ENCODE data around the gene TOPAZ1. TPM values are rescaled to one million over a fixed set of nuclear protein-coding genes. Genes with fewer than 3 reads are reported as not detected.

TOPAZ1 gene
- total and polyA plus RNA-seq, 9 of the 15 experiments (the other 6 are each of a cell fraction or from before 2014, with no cell fraction given): 0.01 TPM; not detected in 8

GRCh38 chr3:44208568-44208967 is 33.1 kb upstream of the TOPAZ1 start:
- H3K9me3 ChIP-seq (replicated peaks; ENCODE audit: control insufficient read depth, insufficient read depth, low read depth, low read length): no peaks in the 10 kb centered on the region
- no peaks in the 10 kb centered on the region for H3K79me2 ChIP-seq (ENCODE audit: control insufficient read depth, insufficient read depth, low read length)
- no peak overlapping the region for H3K9ac ChIP-seq (ENCODE audit: insufficient read depth in 1 of 2, low read depth in 2 of 2, low read length in 2 of 2)
- FAIRE-seq (no peak), ATAC-seq (no peak), DNase-seq (ENCODE audit: extremely low read depth in 1 of 4, low spot score in 3 of 4) (no peak)
- TF ChIP-seq HLTF (IDR thresholded peaks at IDR 0.05) (no peak), BDP1 (IDR thresholded peaks at IDR 0.05; ENCODE audit: insufficient read depth, insufficient read length) (no peak), DMBX1 (CRISPR knock-in tag; IDR thresholded peaks at IDR 0.05; ENCODE audit: borderline replicate concordance) (no peak), TEAD2 (tag; IDR thresholded peaks at IDR 0.05) (no peak), CBX3 (IDR thresholded peaks at IDR 0.05; ENCODE audit: borderline replicate concordance in 1 of 2, low read length in 2 of 2) (no peak), RBM17 (IDR thresholded peaks at IDR 0.05; ENCODE audit: borderline replicate concordance, low read depth, low read length) (no peak), HEY1 (CRISPR knock-in tag; IDR thresholded peaks at IDR 0.05; ENCODE audit: borderline replicate concordance) (no peak), E2F6 (IDR thresholded peaks at IDR 0.05; ENCODE audit: borderline replicate concordance in 1 of 2, extremely low read depth in 1 of 2, insufficient read depth in 1 of 2, insufficient read length in 1 of 2, low read depth in 1 of 2, low read length in 1 of 2, poor library complexity in 1 of 2, severe bottlenecking in 1 of 2) (no peak), ATF2 (CRISPR knock-in tag; IDR thresholded peaks at IDR 0.05) (no peak), SMC3 (conservative IDR thresholded peaks at IDR 0.05; ENCODE audit: insufficient read depth, low read depth, low read length) (no peak)
- TF ChIP-seq, protein P1, sequence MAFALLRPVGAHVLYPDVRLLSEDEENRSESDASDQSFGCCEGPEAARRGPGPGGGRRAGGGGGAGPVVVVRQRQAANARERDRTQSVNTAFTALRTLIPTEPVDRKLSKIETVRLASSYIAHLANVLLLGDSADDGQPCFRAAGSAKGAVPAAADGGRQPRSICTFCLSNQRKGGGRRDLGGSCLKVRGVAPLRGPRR (CRISPR knock-in tag; IDR thresholded peaks at IDR 0.05): no peak
- BruUV-seq (replicated peaks): no TSS peak
- H3K4me1 ChIP-seq (replicated peaks in 1 of 2; ENCODE audit: control insufficient read depth in 2 of 2, insufficient read depth in 2 of 2, low read length in 2 of 2): peaks cover 0 to 8% of the 10 kb centered on the region in 2 experiments; a peak in 2 of 5 replicates
- no peak overlapping the region for H2AFZ ChIP-seq (ENCODE audit: low read depth, low read length)
- no peaks in the 10 kb centered on the region for H3K9me1 ChIP-seq (ENCODE audit: control insufficient read depth, insufficient read depth, low read length)
- intact Hi-C loops (cut with micrococcal nuclease): no loop called here
- no peak overlapping the region for H3K27ac ChIP-seq (ENCODE audit: extremely low read depth, low read depth, low read length)
- CTCF ChIA-PET (ENCODE audit: low intra/inter-chr PET ratio): no interaction called here
- H3K4me3 ChIP-seq: no peak overlapping the region
- in situ Hi-C loops (cut with MboI): loop anchor here (10.0 kb wide), 1 partner anchor 1894 kb away; no protein-coding TSS in a partner anchor
- no peak overlapping the region for H3K4me2 ChIP-seq (ENCODE audit: insufficient read depth, low read length)
- H4K20me1 ChIP-seq (replicated peaks; ENCODE audit: control insufficient read depth, insufficient read depth, low read length): no peaks in the 10 kb centered on the region
- no peaks in the 10 kb centered on the region; a peak in 1 of 5 replicates for H3K27me3 ChIP-seq (ENCODE audit: control insufficient read depth in 2 of 2, insufficient read depth in 2 of 2, low read length in 2 of 2)
- H3K36me3 ChIP-seq (ENCODE audit: control insufficient read depth, insufficient read depth, low read length): no peaks in the 10 kb centered on the region
- POLR2A ChIA-PET: no interaction called here

All from K562 (cell line).